ENCODE results near the gene RNF26. TPM values are rescaled to one million over a fixed set of nuclear protein-coding genes. Genes with fewer than 3 reads are reported as not detected.

The RNF26 gene
- total and polyA plus RNA-seq, 12 donors = 6.4 to 17.6 (median 13.0) TPM

GRCh38 chr11:119375337-119376196 is 41.2 kb downstream of the RNF26 start:
- Histone ChIP-seq H3K27ac (peak overlapping the region; percentile 42 to 98 (median 89)), H3K36me3 (no peaks in the 10 kb centered on the region), H3K4me3 (peak overlapping the region in 8 of 10 donors; percentile 15 to 62 (median 52)), H3K4me1 (peaks cover 19 to 80% (median 63%) of the 10 kb centered on the region in 9 donors), H3K9me3 (no peaks in the 10 kb centered on the region), H3K27me3 (no peaks in the 10 kb centered on the region)
- DNase-seq = peak; percentile 83 to 87
- peak; percentile 50 to 79 (median 72) for ATAC-seq
- WGBS, 2 donors = 25 to 39% methylated on average over 14 of the region's 14 CpGs
- no peak for TF ChIP-seq CTCF (IDR thresholded peaks at IDR 0.05)
- intact Hi-C loops (cut with DNase I) = loop anchor here in 3 of 10 donors (1.0 to 2.0 kb wide), 2 partner anchors 19 to 21 kb away; no protein-coding TSS in a partner anchor

DNA sequence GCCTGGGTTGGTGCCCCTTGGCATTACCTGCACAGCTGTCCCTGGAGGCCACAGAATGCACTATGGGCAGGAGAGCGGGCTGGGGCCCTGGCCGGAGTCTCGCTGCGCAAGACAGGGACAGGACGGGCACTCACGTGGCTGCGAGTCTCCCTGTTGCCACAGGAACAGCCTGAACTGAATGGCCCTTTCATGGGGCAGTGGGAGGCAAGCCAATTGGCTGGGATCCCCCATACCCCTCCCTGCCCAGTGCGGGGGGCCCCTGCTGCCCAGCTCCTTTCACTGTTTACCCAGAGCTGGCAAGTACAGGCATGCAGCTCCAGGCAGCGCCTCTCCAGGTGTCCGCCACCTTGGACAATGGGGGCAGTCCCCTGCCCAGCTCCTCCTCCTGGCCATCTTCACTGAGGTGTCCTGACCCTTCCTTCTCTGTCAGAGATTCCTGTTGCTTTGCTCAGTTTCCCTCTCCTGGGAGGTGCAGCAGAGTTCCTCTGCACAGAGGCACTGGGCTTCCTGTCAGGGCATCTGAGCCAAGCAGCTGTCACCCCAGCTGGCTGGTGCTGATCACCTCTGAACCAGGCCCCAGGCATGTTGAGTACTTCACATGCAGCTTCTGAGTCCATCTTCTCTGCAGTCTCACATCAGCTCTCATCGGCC is 42.0 kb downstream of the RNF26 start:
- Histone ChIP-seq H3K36me3 (no peaks in the 10 kb centered on the region), H3K4me3 (peak overlapping the region in 9 of 10 donors; percentile 15 to 62 (median 47)), H3K27me3 (no peaks in the 10 kb centered on the region), H3K9me3 (no peaks in the 10 kb centered on the region), H3K4me1 (peaks cover 19 to 80% (median 60%) of the 10 kb centered on the region in 9 donors), H3K27ac (peak overlapping the region; percentile 42 to 98 (median 89))
- intact Hi-C loops (cut with DNase I) = no loop called here
- DNase-seq (peak in 1 of 2 donors; percentile 60), ATAC-seq (peak in 6 of 8 donors; percentile 6 to 34 (median 16))
- no peak for TF ChIP-seq CTCF (IDR thresholded peaks at IDR 0.05)
- 44 to 52% methylated on average over 11 of the region's 11 CpGs for WGBS, 2 donors

- ATAC-seq (peak in 1 of 8 donors; percentile 14), DNase-seq (no peak)
- intact Hi-C loops (cut with DNase I) = no loop called here
- Histone ChIP-seq H3K4me3 (peak overlapping the region; percentile 37 to 62 (median 48)), H3K36me3 (no peaks in the 10 kb centered on the region), H3K4me1 (peaks cover 23 to 78% (median 60%) of the 10 kb centered on the region in 9 donors), H3K27me3 (no peaks in the 10 kb centered on the region), H3K27ac (peak overlapping the region; percentile 82 to 98 (median 86)), H3K9me3 (no peaks in the 10 kb centered on the region)
- TF ChIP-seq CTCF (IDR thresholded peaks at IDR 0.05) = no peak
- WGBS, 2 donors = 31 to 49% methylated on average over 12 of the region's 12 CpGs
Measured at GRCh38 chr11:119377112-119377901, 43.0 kb downstream of the RNF26 start.

All from heart right ventricle (tissue), 16 donors.